Left ventricle myocardium inferior (tissue), 1 donor: Measurements from ENCODE around the gene CCDC33. TPM values are rescaled to one million over a fixed set of nuclear protein-coding genes. Genes with fewer than 3 reads are reported as not detected.

Source experiments
- DNase-seq: peaks from one replicate; pipeline ENCODE4 v3.0.0-alpha.2; 2020
- H3K27ac ChIP-seq: fragments of 200-600 bp; replicated peaks from 2 replicates; pipeline ENCODE4 v1.8.0; 2021
- H3K27me3 ChIP-seq: fragments of 200-600 bp; 2 replicates; pipeline ENCODE4 v1.8.0; 2021; ENCODE audit warnings: low read depth
- H3K36me3 ChIP-seq: fragments of 200-600 bp; 2 replicates; pipeline ENCODE4 v1.8.0; 2021
- H3K4me1 ChIP-seq: fragments of 200-600 bp; 2 replicates; pipeline ENCODE4 v1.8.0; 2021
- H3K4me3 ChIP-seq: fragments of 200-600 bp; 2 replicates; pipeline ENCODE4 v1.8.0; 2021; ENCODE audit warnings: mild to moderate bottlenecking, moderate library complexity
- H3K9me3 ChIP-seq: fragments of 200-600 bp; replicated peaks from 2 replicates; pipeline ENCODE4 v1.8.0; 2021
- intact Hi-C: fragments of 100-400 bp; cut with micrococcal nuclease; formaldehyde crosslinking; loops from one replicate; pipeline ENCODE4 v1.11.0; 2022
- total RNA-seq: library from RNA; stranded (reverse); fragmentation: NEBNext Ultra II Directional; extraction: Animal tissue kit (Norgen Biotek cat#: 25700); gene quantifications from one replicate; pipeline ENCODE4 v1.2.1, GENCODE V29; 2021
- TF ChIP-seq, protein P1 (sequence below): fragments of 200-600 bp; IDR thresholded peaks from 2 replicates; pipeline ENCODE4 v1.8.0; 2021; ENCODE audit warnings: antibody characterized with exemption, mild to moderate bottlenecking, borderline replicate concordance
- donor health status: DM: no; HTN: yes; CAD: no; lungs with severe emphysema.

CCDC33 gene
- total RNA-seq, 1 donor from 2014 or later, result 0.11 TPM

DNA sequence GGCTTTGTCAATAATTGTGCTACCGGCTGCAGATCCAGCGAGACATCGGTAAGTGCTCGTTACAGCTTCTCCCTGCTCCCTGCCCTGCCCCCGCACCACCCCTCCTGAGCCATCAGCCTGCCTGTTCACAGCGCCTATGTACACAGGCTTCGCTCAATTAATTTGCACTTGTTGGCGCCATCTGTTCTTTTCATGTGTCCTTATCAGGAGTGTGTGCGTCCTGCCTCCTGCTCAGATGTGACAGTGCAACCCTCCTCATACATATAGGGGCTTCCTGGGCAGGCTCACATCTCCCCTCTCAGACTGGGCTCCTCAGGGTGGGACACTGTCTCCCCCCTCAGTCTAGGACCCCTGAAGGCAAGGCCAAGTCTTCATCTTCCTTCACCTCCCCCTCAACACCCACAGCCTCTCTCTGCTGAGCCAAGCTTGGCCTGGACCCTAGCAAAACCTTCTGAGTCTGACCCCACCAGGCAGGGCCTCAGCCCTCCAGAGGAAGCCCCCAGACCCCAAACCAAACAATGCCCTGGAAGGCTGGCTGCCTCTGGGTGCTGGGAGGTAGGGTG, 76.4 kb downstream of the CCDC33 start:
- TF ChIP-seq, protein P1, sequence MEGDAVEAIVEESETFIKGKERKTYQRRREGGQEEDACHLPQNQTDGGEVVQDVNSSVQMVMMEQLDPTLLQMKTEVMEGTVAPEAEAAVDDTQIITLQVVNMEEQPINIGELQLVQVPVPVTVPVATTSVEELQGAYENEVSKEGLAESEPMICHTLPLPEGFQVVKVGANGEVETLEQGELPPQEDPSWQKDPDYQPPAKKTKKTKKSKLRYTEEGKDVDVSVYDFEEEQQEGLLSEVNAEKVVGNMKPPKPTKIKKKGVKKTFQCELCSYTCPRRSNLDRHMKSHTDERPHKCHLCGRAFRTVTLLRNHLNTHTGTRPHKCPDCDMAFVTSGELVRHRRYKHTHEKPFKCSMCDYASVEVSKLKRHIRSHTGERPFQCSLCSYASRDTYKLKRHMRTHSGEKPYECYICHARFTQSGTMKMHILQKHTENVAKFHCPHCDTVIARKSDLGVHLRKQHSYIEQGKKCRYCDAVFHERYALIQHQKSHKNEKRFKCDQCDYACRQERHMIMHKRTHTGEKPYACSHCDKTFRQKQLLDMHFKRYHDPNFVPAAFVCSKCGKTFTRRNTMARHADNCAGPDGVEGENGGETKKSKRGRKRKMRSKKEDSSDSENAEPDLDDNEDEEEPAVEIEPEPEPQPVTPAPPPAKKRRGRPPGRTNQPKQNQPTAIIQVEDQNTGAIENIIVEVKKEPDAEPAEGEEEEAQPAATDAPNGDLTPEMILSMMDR, result no peak
- intact Hi-C loops, result no loop called here

DNA sequence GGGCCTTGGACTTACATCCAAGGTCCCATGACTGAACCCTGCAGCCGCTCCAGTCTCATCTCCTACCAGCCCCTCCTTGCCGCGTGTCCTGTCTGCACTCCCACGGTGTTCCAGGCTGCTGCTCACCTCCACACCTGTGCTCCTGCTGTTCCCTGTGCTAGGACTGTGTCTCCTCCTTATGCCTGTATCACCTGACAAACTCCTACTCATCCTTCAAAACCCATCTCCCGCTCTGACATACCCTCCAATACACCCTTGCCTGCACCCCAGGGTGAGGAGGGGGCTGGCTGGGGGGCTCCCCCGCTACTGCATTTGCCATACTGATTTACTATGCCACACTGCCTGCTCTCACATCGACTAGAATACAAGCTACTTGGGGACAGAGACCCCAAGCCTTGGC, 77.8 kb downstream of the CCDC33 start:
- Histone ChIP-seq H3K4me1 (peaks cover 43% of the 10 kb centered on the region), H3K27ac (no peak overlapping the region), H3K36me3 (no peaks in the 10 kb centered on the region), H3K27me3 (peaks cover 22% of the 10 kb centered on the region), H3K4me3 (no peak overlapping the region), H3K9me3 (no peaks in the 10 kb centered on the region)
- DNase-seq, result no peak
- TF ChIP-seq, protein P1, result no peak
- intact Hi-C loops, result no loop called here

More for the DNA sequence above, 76.4 kb downstream of the CCDC33 start:
- peaks cover 32% of the 10 kb centered on the region for H3K4me1 ChIP-seq
- no peak overlapping the region for H3K4me3 ChIP-seq
- DNase-seq, result no peak
- H3K27me3 ChIP-seq, result peaks cover 35% of the 10 kb centered on the region
- no peaks in the 10 kb centered on the region for H3K36me3 ChIP-seq
- no peaks in the 10 kb centered on the region for H3K9me3 ChIP-seq
- no peak overlapping the region for H3K27ac ChIP-seq

DNA sequence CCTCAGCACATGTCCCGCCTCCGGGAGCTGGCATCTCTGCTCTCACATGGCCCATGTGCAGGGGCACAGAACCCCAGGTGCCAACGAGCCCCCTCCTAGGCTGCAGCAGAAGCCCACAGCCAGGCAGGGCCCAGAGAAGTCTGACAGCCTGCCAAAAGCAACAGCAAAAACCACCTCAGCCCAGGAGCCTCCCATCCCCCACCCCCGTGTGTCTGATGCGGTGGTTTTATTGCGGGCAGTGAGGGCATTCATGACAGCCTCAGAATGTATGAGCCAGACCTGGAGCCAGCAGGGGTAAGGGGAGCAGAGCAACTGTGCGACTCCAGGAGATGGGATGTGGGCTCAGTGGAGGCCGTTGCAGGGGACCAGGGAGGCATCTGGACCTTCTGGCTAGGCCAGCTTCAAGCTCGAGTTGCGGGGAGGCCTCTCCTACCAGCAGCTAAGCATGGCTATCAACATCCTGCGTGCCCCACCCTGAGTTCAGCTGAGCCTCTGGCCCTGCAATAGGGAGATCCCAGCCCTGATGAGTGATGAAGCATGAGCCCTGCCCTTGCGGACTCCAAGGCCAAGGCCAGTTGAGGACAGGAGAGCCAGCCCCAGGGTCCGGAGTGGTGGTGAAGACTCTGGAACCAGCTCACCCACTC, 78.8 kb downstream of the CCDC33 start:
- Histone ChIP-seq H3K27me3 (peaks cover 14% of the 10 kb centered on the region), H3K4me3 (no peak overlapping the region), H3K9me3 (no peaks in the 10 kb centered on the region), H3K4me1 (peaks cover 53% of the 10 kb centered on the region), H3K36me3 (no peaks in the 10 kb centered on the region), H3K27ac (peak overlapping the region; percentile 86)
- DNase-seq, result peak; percentile 29
- intact Hi-C loops, result no loop called here
- TF ChIP-seq, protein P1, result no peak

DNA sequence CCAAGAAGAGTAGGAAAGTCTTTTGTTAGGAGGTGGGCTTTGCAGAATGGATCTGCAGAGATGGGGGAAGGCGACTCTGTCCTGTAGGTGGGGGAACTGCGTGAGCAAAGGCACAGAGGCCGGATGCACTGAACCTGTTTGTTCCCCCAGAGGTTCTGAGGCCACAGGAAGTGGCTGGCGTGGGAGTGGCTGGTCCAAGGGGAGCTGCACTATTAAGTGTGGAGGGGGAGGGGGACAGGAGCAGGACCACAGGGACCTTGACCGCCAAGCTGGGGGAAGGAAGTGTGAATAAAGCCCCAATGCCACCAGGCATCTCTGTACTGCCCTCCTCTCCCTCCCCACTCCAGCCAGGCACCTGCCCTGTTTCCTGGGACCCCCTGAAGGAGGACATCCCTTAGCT, 79.5 kb downstream of the CCDC33 start:
- peak overlapping the region; percentile 86 for H3K27ac ChIP-seq
- intact Hi-C loops, result no loop called here
- no peak overlapping the region for H3K4me3 ChIP-seq
- TF ChIP-seq, protein P1, result no peak
- H3K9me3 ChIP-seq, result no peaks in the 10 kb centered on the region
- DNase-seq, result peak; percentile 30
- H3K4me1 ChIP-seq, result peaks cover 61% of the 10 kb centered on the region
- no peaks in the 10 kb centered on the region for H3K36me3 ChIP-seq
- peaks cover 8% of the 10 kb centered on the region for H3K27me3 ChIP-seq

DNA sequence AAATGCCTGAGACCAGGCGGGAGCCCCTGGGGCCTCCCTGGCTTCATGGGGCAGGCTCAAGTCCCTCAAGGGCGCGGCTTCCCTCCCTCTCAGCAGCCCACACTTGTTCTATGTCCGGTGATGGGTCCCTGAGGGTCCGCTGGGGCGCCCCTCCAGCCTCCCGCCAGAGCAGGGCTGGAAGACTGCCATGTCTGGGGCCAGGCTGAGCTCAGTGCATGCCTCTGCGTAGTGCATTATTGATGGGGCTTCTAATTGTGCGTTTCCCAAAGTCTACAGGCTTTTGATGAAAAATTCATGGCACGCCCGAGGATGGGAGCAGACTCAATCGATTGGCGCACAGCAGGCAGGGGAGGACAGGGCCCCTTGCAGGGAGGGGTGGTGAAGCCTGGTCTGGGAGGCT, 80.0 kb downstream of the CCDC33 start:
- intact Hi-C loops, result no loop called here
- H3K4me1 ChIP-seq, result peaks cover 61% of the 10 kb centered on the region
- TF ChIP-seq, protein P1, result no peak
- H3K9me3 ChIP-seq, result no peaks in the 10 kb centered on the region
- DNase-seq, result peak; percentile 36
- H3K4me3 ChIP-seq, result no peak overlapping the region
- no peaks in the 10 kb centered on the region for H3K36me3 ChIP-seq
- H3K27ac ChIP-seq, result peak overlapping the region; percentile 86
- peaks cover 8% of the 10 kb centered on the region for H3K27me3 ChIP-seq
